ENCODE results near the gene FAM50A. TPM values are rescaled to one million over a fixed set of nuclear protein-coding genes. Genes with fewer than 3 reads are reported as not detected.
"Not testable (repeated sequence)": the region's sequence is repeated elsewhere in the genome, so short reads cannot be mapped to it uniquely, and the experiment has no call there.

FAM50A gene
- total RNA-seq (10 to 100 TPM; 57.1 to 62.9 TPM), polyA plus RNA-seq (100 to 1,000 TPM; 138 to 246 TPM)
- long read RNA-seq, donor 1, transcript FAM50A-202 (13 exons, 1,352 nt), result major isoform, 19 of 64 reads
- long read RNA-seq, donor 1, partial matches to known transcripts, result 12 of 64 reads
- long read RNA-seq, donor 1, other reads (novel, unspliced or antisense), result 30 of 64 reads
- long read RNA-seq, donor 2, transcript FAM50A-202 (13 exons, 1,352 nt), result major isoform, 32 of 77 reads
- long read RNA-seq, donor 2, transcript FAM50A-203 (12 exons, 1,470 nt), result minor isoform, 11 of 77 reads
- long read RNA-seq, donor 2, partial matches to known transcripts, result 23 of 77 reads
- long read RNA-seq, donor 2, other reads (novel, unspliced or antisense), result 11 of 77 reads

- Histone ChIP-seq H3K9me3 (ENCODE audit: control insufficient read depth, low read length) (no peaks in the 10 kb centered on the region), H3K4me3 (ENCODE audit: low read length in 2 of 2) (peak within 1 kb of the TSS; percentile 23 to 59), H3K36me3 (ENCODE audit: control insufficient read depth in 1 of 2, insufficient read depth in 2 of 2, low read length in 1 of 2) (peaks cover 0 to 5% of the 10 kb centered on the region in 2 donors), H3K4me1 (ENCODE audit: control insufficient read depth in 1 of 2, insufficient read depth in 2 of 2, low read length in 2 of 2) (no peaks in the 10 kb centered on the region), H3K27ac (ENCODE audit: low read depth in 1 of 2, low read length in 2 of 2) (peak within 1 kb of the TSS in 1 of 2 donors; percentile 84), H3K27me3 (ENCODE audit: control insufficient read depth in 1 of 2, insufficient read depth in 2 of 2, low read length in 1 of 2) (no peaks in the 10 kb centered on the region)
- intact Hi-C loops (cut with DNase I), result loop anchor here in 1 of 2 donors (1.0 kb wide), 1 partner anchor 34 kb away; no protein-coding TSS in a partner anchor
- WGBS, 2 donors, result 0 to 33% methylated on average over 45 to 94 of the region's 94 CpGs
- DNase-seq, result peak; percentile 86 to 92
- ATAC-seq (ENCODE audit: low FRiP score), result peak; percentile 83
These were observed at the start of gene FAM50A for GRCh38 chrX:154443992-154444754. TSS of gene FAM50A (plus strand) at chrX:154444141. CDS start at chrX:154444236, 95 bp downstream.

DNA sequence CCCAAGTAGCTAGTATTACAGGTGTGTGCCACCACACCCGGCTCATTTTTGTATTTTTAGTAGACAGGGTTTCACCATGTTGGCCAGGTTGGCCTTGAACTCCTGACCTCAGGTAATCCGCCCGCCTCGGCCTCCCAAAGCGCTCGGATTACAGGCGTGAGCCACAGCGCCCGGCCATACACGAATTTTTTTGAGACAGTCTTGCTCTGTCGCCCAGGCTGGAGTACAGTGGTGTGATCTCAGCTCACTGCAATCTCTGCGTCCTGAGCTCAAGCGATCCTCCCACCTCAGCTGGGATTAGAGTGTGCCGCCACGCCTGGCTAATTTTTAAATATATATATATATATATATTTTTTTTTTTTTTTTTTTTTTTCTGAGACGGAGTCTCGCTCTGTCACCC, 47.6 kb upstream of the FAM50A start:
- H3K4me1 ChIP-seq (ENCODE audit: control insufficient read depth in 1 of 2, insufficient read depth in 2 of 2, low read length in 2 of 2); H3K27me3 ChIP-seq (ENCODE audit: control insufficient read depth in 1 of 2, insufficient read depth in 2 of 2, low read length in 1 of 2); H3K36me3 ChIP-seq (ENCODE audit: control insufficient read depth in 1 of 2, insufficient read depth in 2 of 2, low read length in 1 of 2); H3K27ac ChIP-seq (ENCODE audit: low read depth in 1 of 2, low read length in 2 of 2); ATAC-seq (ENCODE audit: low FRiP score); H3K9me3 ChIP-seq (ENCODE audit: control insufficient read depth, low read length); H3K4me3 ChIP-seq (ENCODE audit: low read length in 2 of 2); DNase-seq: not testable (repeated sequence)
- intact Hi-C loops (cut with DNase I), result loop anchor here in 1 of 2 donors (5.0 kb wide), 1 partner anchor 136 kb away; no protein-coding TSS in a partner anchor
- 83 to 89% methylated on average over 15 to 17 of the region's 17 CpGs for WGBS, 2 donors

DNA sequence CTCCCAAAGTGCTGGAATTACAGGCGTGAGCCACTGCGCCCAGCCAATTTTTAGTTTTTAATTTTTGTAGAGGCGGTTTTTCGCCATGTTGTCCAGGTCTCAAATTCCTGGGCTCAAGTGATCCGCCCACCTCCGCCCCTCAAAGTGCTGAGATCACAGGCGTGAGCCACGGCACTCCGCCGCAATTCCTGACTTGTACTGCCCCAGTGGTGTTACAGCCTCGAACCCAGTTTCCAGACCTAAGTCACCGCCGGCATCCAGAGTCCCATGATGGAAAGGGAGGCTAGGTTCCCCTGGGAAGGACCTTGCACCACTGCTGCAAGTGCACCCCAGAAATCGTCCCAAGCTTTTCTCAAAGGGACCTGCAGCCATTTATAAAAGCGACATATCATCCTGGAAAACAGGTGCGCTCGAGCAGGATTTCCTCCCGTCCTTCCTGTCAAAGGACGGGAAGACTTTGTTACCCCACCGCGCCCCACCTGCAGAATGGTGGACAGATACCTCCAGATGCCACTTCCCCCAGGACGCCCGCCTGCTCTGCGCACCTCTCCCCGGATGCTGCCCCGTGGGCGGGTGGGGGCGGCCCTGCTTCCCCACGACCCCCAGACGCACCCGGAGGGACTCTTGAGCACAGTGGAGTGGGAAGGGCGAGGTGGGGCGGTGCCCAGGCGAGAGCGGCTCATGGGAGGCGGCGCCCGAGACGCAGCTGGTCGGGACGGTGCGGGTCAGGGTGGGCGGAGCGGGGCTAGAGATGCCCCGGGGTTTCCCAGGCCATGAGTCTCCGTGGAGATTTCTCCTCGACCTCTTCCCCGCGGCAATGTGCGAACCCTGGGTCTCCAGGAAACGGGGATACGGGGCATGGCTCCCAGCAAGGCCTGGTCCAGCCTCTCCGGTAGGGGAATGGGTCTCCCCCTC, 46.7 kb upstream of the FAM50A start:
- peak overlapping the region; percentile 12 to 98 for H3K4me3 ChIP-seq (ENCODE audit: low read length in 2 of 2)
- ATAC-seq (ENCODE audit: low FRiP score) (peak; percentile 86), DNase-seq (peak; percentile 88 to 92)
- H3K27ac ChIP-seq (ENCODE audit: low read depth in 1 of 2, low read length in 2 of 2), result peak overlapping the region; percentile 16 to 99
- no peaks in the 10 kb centered on the region for H3K4me1 ChIP-seq (ENCODE audit: control insufficient read depth in 1 of 2, insufficient read depth in 2 of 2, low read length in 2 of 2)
- no peaks in the 10 kb centered on the region for H3K9me3 ChIP-seq (ENCODE audit: control insufficient read depth, low read length)
- H3K36me3 ChIP-seq (ENCODE audit: control insufficient read depth in 1 of 2, insufficient read depth in 2 of 2, low read length in 1 of 2), result peaks cover 0 to 1% of the 10 kb centered on the region in 2 donors
- no peaks in the 10 kb centered on the region for H3K27me3 ChIP-seq (ENCODE audit: control insufficient read depth in 1 of 2, insufficient read depth in 2 of 2, low read length in 1 of 2)
- WGBS, 2 donors, result 1 to 31% methylated on average over 49 to 53 of the region's 53 CpGs
- intact Hi-C loops (cut with DNase I), result loop anchor here in 1 of 2 donors (5.0 kb wide), 1 partner anchor 135 kb away; no protein-coding TSS in a partner anchor

- no peaks in the 10 kb centered on the region for H3K27me3 ChIP-seq (ENCODE audit: control insufficient read depth in 1 of 2, insufficient read depth in 2 of 2, low read length in 1 of 2)
- H3K9me3 ChIP-seq (ENCODE audit: control insufficient read depth, low read length), result no peaks in the 10 kb centered on the region
- peaks cover 0 to 1% of the 10 kb centered on the region in 2 donors for H3K36me3 ChIP-seq (ENCODE audit: control insufficient read depth in 1 of 2, insufficient read depth in 2 of 2, low read length in 1 of 2)
- peak; percentile 96 to 97 for DNase-seq
- WGBS, 2 donors, result 0 to 35% methylated on average over 69 of the region's 69 CpGs
- H3K4me1 ChIP-seq (ENCODE audit: control insufficient read depth in 1 of 2, insufficient read depth in 2 of 2, low read length in 2 of 2), result no peaks in the 10 kb centered on the region
- H3K27ac ChIP-seq (ENCODE audit: low read depth in 1 of 2, low read length in 2 of 2), result peak within 1 kb of the TSS; percentile 39 to 99
- intact Hi-C loops (cut with DNase I), result loop anchor here in 1 of 2 donors (5.0 kb wide), 1 partner anchor 134 kb away; no protein-coding TSS in a partner anchor
- peak; percentile 95 for ATAC-seq (ENCODE audit: low FRiP score)
- H3K4me3 ChIP-seq (ENCODE audit: low read length in 2 of 2), result peak within 1 kb of the TSS; percentile 48 to 98
These were observed 45.9 kb upstream of the FAM50A start, which contains the start of gene RPL10 for GRCh38 chrX:154397888-154398667. TSS of gene RPL10 (plus strand) at chrX:154398377. CDS start at chrX:154398520, 143 bp downstream.

- Histone ChIP-seq H3K4me3 (ENCODE audit: low read length in 2 of 2) (peak overlapping the region; percentile 48 to 72), H3K36me3 (ENCODE audit: control insufficient read depth in 1 of 2, insufficient read depth in 2 of 2, low read length in 1 of 2) (peaks cover 0 to 1% of the 10 kb centered on the region in 2 donors), H3K4me1 (ENCODE audit: control insufficient read depth in 1 of 2, insufficient read depth in 2 of 2, low read length in 2 of 2) (no peaks in the 10 kb centered on the region), H3K27ac (ENCODE audit: low read depth in 1 of 2, low read length in 2 of 2) (peak overlapping the region; percentile 39 to 65), H3K9me3 (ENCODE audit: control insufficient read depth, low read length) (no peaks in the 10 kb centered on the region), H3K27me3 (ENCODE audit: control insufficient read depth in 1 of 2, insufficient read depth in 2 of 2, low read length in 1 of 2) (no peaks in the 10 kb centered on the region)
- intact Hi-C loops (cut with DNase I), result loop anchor here in 1 of 2 donors (5.0 kb wide), 1 partner anchor 133 kb away; no protein-coding TSS in a partner anchor
- ATAC-seq (ENCODE audit: low FRiP score), result peak; percentile 78
- WGBS, 2 donors, result 1 to 33% methylated on average over 49 of the region's 49 CpGs
- peak; percentile 92 to 93 for DNase-seq
These were observed 45.0 kb upstream of the FAM50A start for GRCh38 chrX:154398668-154399526.

- ATAC-seq (ENCODE audit: low FRiP score), result no peak
- no peaks in the 10 kb centered on the region for H3K4me1 ChIP-seq (ENCODE audit: control insufficient read depth in 1 of 2, insufficient read depth in 2 of 2, low read length in 2 of 2)
- H3K36me3 ChIP-seq (ENCODE audit: control insufficient read depth in 1 of 2, insufficient read depth in 2 of 2, low read length in 1 of 2), result peaks cover 0 to 1% of the 10 kb centered on the region in 2 donors
- intact Hi-C loops (cut with DNase I), result loop anchor here (5.0 to 10.0 kb wide), 2 partner anchors 133 to 135 kb away; no protein-coding TSS in a partner anchor
- no peaks in the 10 kb centered on the region for H3K9me3 ChIP-seq (ENCODE audit: control insufficient read depth, low read length)
- H3K4me3 ChIP-seq (ENCODE audit: low read length in 2 of 2), result peak overlapping the region in 1 of 2 donors; percentile 48
- no peak for DNase-seq
- WGBS, 2 donors, result 28 to 51% methylated on average over 14 of the region's 14 CpGs
- H3K27me3 ChIP-seq (ENCODE audit: control insufficient read depth in 1 of 2, insufficient read depth in 2 of 2, low read length in 1 of 2), result no peaks in the 10 kb centered on the region
- peak overlapping the region in 1 of 2 donors; percentile 21 for H3K27ac ChIP-seq (ENCODE audit: low read depth in 1 of 2, low read length in 2 of 2)
These were observed 44.2 kb upstream of the FAM50A start for GRCh38 chrX:154399527-154400368.

Data from aorta (tissue), 5 donors.